Mesothelial cell of epicardium (in vitro differentiated cells): ENCODE data around the gene RASGRF2. TPM values are rescaled to one million over a fixed set of nuclear protein-coding genes. Genes with fewer than 3 reads are reported as not detected.
A peak's percentile ranks its signal among the peaks of the same experiment; 100 is the strongest.

Experiments used
- DNase-seq, 2 experiments: peaks; one replicate each; pipeline ENCODE4 v3.0.0; 2021; ENCODE audit warnings: low spot score in 2 of 2; ENCODE audit not compliant: unreplicated experiment in 2 of 2
- H3K27ac Mint-ChIP-seq: 2 replicates; pipeline ENCODE4 v1.8.0; 2021; ENCODE audit warnings: mixed read lengths
- H3K27me3 Mint-ChIP-seq: 2 replicates; pipeline ENCODE4 v1.8.0; 2021; ENCODE audit warnings: low read depth, mixed read lengths
- H3K36me3 Mint-ChIP-seq: 2 replicates; pipeline ENCODE4 v1.8.0; 2021; ENCODE audit warnings: mixed read lengths
- H3K4me1 Mint-ChIP-seq: 2 replicates; pipeline ENCODE4 v1.8.0; 2021; ENCODE audit warnings: mixed read lengths
- H3K4me3 Mint-ChIP-seq: 2 replicates; pipeline ENCODE4 v1.8.0; 2021; ENCODE audit warnings: mild to moderate bottlenecking, moderate library complexity, mixed read lengths
- H3K9me3 Mint-ChIP-seq: 2 replicates; pipeline ENCODE4 v1.8.0; 2021; ENCODE audit warnings: mixed read lengths
- total RNA-seq: library from RNA; stranded (reverse); gene quantifications from 3 replicates; pipeline ENCODE4 v1.2.1, GENCODE V29; 2021
- TF ChIP-seq, protein P1 (sequence below): fragments of 200-600 bp; sonication (generic); IDR thresholded peaks from one replicate; pipeline ENCODE4 v1.5.0; 2021; ENCODE audit warnings: antibody characterized with exemption; ENCODE audit not compliant: unreplicated experiment

The RASGRF2 gene
- total RNA-seq, 1 donor from 2014 or later, result 5.7 TPM

DNA sequence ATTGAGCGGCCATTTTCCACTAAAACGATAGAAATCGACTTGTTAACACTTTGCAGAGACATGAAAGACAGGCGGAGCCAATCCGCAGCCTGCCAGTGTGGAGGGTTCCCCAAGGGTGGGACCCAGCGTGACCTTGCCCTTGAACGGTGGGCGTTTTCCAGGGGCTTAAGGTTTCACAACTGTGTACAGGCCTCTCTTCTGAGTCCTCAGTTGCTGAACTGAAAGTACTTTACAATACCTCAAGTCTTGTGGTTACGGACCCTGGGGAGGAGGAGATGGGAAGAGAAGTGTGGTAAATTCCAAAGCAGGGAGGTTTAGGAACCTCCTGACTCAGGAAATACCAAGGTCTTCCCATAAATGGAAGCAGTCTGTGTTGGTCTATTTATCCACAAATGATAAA lies 204.8 kb downstream of the RASGRF2 start:
- Mint-ChIP-seq H3K4me3 (no peak overlapping the region), H3K36me3 (peaks cover under 1% of the 10 kb centered on the region), H3K9me3 (no peaks in the 10 kb centered on the region), H3K27ac (no peak overlapping the region), H3K27me3 (no peaks in the 10 kb centered on the region), H3K4me1 (peaks cover 13% of the 10 kb centered on the region)
- no peak for DNase-seq
- TF ChIP-seq, protein P1, sequence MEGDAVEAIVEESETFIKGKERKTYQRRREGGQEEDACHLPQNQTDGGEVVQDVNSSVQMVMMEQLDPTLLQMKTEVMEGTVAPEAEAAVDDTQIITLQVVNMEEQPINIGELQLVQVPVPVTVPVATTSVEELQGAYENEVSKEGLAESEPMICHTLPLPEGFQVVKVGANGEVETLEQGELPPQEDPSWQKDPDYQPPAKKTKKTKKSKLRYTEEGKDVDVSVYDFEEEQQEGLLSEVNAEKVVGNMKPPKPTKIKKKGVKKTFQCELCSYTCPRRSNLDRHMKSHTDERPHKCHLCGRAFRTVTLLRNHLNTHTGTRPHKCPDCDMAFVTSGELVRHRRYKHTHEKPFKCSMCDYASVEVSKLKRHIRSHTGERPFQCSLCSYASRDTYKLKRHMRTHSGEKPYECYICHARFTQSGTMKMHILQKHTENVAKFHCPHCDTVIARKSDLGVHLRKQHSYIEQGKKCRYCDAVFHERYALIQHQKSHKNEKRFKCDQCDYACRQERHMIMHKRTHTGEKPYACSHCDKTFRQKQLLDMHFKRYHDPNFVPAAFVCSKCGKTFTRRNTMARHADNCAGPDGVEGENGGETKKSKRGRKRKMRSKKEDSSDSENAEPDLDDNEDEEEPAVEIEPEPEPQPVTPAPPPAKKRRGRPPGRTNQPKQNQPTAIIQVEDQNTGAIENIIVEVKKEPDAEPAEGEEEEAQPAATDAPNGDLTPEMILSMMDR, result no peak

DNA sequence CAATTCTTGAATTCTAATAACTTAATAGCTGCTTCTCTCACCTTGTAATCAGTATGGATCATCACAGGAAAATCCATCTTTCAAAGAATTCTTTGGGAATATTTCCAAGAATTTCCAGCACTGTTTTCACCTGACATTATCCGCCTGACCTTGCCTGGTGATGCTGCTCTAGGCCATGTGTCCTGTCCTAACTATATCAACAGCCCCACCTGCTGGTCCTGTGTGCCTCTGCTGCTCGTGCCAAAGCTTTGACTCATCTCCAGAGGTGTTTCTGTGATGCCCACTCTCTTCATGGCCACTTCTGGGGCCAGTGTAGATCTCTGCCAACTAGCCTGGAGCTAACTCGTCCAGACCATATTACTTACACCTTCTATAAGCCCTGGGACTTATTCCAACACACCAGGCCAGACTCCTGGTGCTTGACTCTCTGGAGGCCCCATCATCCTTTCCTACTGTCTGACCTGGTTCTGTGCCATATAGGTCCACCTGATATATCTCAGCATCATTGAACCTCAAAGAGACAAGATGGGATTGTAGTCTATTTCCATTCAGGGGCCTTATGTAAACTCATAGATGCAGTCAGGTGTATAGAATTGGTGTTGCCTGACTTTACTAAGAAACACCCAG lies 205.4 kb downstream of the RASGRF2 start:
- peaks cover 13% of the 10 kb centered on the region for H3K4me1 Mint-ChIP-seq
- TF ChIP-seq, protein P1, result peak; percentile 39
- H3K9me3 Mint-ChIP-seq, result no peaks in the 10 kb centered on the region
- H3K27ac Mint-ChIP-seq, result no peak overlapping the region
- H3K27me3 Mint-ChIP-seq, result no peaks in the 10 kb centered on the region
- no peak overlapping the region for H3K4me3 Mint-ChIP-seq
- DNase-seq, result peak in 1 of 2 experiments; percentile 72
- peaks cover 3% of the 10 kb centered on the region for H3K36me3 Mint-ChIP-seq

DNA sequence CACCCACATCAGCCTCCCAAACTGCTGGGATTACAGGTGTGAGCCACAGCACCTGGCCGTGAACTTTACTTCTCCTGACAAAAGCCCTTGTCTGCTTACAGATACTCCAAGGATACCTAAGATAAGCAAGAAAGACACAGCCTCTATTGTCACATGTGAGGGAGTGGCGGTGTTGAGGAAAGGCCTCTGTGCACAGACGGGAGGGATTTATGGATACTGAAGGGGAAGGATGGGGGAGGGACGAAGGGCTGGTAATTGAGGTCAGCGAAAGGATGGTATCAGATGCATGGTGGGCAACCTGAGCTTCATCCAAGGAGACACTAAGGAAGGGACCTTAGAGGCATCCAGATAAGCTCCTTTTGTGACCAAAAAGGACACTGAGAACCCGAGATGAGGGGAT lies 206.3 kb downstream of the RASGRF2 start:
- H3K27ac Mint-ChIP-seq, result no peak overlapping the region
- H3K9me3 Mint-ChIP-seq, result no peaks in the 10 kb centered on the region
- peaks cover 13% of the 10 kb centered on the region for H3K4me1 Mint-ChIP-seq
- DNase-seq, result no peak
- H3K27me3 Mint-ChIP-seq, result no peaks in the 10 kb centered on the region
- no peak overlapping the region for H3K4me3 Mint-ChIP-seq
- H3K36me3 Mint-ChIP-seq, result peaks cover 3% of the 10 kb centered on the region
- TF ChIP-seq, protein P1, result no peak

DNA sequence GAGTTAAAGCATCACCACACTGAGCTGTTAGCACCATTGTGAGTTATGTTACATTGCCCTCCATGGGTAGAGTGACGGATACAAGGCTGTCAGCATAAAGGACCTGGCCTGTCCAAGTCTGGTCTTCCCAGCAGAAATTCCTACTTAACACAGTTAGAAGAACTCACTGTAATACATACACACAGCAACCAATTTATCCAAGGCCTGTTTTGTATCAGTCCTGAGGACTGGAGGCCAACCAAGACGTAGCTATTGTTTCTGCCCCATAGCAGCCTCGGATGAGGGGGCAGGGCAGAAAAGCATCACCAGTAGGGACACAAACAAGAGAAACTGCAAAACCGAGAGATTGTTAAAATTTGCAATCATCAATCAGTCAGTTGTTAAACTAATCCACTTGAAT lies 206.9 kb downstream of the RASGRF2 start:
- no peak for DNase-seq
- no peaks in the 10 kb centered on the region for H3K9me3 Mint-ChIP-seq
- TF ChIP-seq, protein P1, result no peak
- H3K27me3 Mint-ChIP-seq, result no peaks in the 10 kb centered on the region
- H3K27ac Mint-ChIP-seq, result no peak overlapping the region
- H3K36me3 Mint-ChIP-seq, result peaks cover 3% of the 10 kb centered on the region
- peaks cover 15% of the 10 kb centered on the region for H3K4me1 Mint-ChIP-seq
- H3K4me3 Mint-ChIP-seq, result no peak overlapping the region

DNA sequence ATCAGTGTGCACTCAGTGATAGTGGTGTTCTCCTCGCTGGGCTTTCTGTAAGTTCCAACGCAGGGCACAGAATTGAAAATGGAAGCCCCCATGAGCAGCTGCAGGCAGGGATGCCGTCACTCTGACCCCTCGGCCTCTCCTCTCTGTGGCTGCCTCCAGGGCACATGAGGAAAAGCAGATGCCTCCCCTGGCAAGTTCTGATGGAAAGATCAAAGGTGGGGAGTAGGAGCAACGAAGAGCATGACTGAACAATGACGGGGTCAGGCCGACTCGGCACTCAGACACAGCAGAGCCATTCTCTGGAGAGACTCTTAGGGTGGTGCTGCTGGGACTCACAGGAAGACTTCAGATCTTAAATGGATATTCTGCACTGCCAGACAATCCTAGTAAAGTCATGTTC lies 207.4 kb downstream of the RASGRF2 start:
- Mint-ChIP-seq H3K4me3 (no peak overlapping the region), H3K27ac (no peak overlapping the region), H3K36me3 (peaks cover 3% of the 10 kb centered on the region), H3K9me3 (no peaks in the 10 kb centered on the region), H3K4me1 (peaks cover 15% of the 10 kb centered on the region), H3K27me3 (no peaks in the 10 kb centered on the region)
- TF ChIP-seq, protein P1, result no peak
- no peak for DNase-seq

DNA sequence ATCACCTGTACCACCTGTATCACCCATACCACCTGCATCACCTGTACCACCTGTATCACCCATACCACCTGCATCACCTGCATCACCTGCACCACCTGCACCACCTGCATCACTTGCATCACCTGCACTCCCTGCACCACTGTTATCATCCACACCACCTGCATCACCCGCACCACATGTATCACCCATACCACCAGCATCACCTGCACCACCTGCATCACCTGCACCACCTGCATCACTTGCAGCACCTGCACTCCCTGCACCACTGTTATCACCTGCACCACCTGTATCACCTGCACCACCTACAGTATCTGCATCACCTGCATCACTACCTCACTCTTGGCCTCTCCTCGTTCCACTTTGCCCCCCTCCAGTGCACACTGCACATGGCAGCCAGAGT lies 209.8 kb downstream of the RASGRF2 start:
- TF ChIP-seq, protein P1, result no peak

More for the DNA sequence above, 209.8 kb downstream of the RASGRF2 start:
- no peaks in the 10 kb centered on the region for H3K9me3 Mint-ChIP-seq
- no peak overlapping the region for H3K27ac Mint-ChIP-seq
- H3K36me3 Mint-ChIP-seq, result peaks cover 3% of the 10 kb centered on the region
- H3K4me3 Mint-ChIP-seq, result no peak overlapping the region
- H3K27me3 Mint-ChIP-seq, result no peaks in the 10 kb centered on the region
- no peak for DNase-seq
- H3K4me1 Mint-ChIP-seq, result peaks cover 15% of the 10 kb centered on the region
